GM18951 (cell line): ENCODE measurements around the gene ZNF205.
"Not testable (repeated sequence)": the region's sequence is repeated elsewhere in the genome, so short reads cannot be mapped to it uniquely, and the experiment has no call there.

Experiments used
- POLR2A ChIP-seq: IDR thresholded peaks from 4 replicates; pipeline ENCODE4 v1.6.1; 2011; ENCODE audit warnings: mild to moderate bottlenecking; ENCODE audit not compliant: insufficient read length, insufficient read depth; ENCODE audit errors: extremely low read depth
- in situ Hi-C: fragments of 300-500 bp; cut with MboI; formaldehyde crosslinking; loops from one replicate; pipeline ENCODE4 v1.12.0; 2022; ENCODE audit warnings: low sequenced_read_pairs, mixed read lengths, inconsistent platforms; ENCODE audit not compliant: unreplicated experiment

Gene ZNF205

DNA sequence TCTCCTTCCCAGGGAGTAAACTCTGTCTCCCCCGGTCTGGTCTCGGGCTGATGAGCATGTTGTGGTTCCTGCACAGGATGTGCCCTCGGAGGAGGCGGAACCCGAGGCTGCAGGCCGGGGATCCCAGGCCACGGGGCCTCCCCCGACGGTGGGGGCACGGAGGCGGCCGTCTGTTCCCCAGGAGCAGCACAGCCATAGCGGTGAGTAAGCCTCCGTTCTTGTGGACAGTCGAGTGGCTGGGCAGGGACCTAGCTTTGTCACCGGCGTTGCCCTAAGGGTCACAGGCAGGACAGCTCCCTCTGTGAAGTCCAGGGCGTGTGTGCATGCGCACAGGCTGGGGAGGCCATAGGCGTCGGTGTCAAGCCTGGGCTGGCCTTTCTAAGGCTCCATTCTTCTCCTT, 26.0 kb downstream of the ZNF205 start:
- in situ Hi-C loops = no loop called here
- TF ChIP-seq POLR2A = no peak

DNA sequence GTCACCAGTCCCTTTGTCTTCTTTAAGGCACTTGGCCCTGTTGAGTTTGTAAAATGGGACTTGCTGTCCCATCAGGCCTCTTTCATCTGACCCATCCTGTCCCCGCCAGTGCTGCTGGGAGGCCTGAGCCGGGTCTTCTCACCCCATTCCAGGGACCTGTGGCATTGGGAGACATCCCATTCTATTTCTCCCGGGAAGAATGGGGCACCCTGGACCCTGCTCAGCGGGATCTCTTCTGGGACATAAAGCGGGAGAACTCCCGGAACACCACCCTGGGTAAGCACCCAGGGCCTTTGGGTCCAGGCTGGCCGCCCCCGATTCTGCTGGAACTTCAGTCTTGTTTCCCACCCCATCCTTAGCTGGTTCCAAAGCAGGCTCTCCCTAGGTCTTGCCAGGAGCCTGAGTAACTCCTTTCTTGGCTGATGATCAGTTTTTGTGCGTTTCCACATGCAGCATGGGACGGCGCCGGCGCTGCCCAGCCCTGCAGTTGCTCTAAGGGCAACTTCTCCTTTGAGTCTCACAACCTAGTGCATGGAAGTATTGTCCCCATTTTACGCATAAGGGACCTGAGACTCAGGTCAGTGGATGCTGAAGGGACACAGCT, 26.5 kb downstream of the ZNF205 start:
- TF ChIP-seq POLR2A = no peak
- in situ Hi-C loops = no loop called here

DNA sequence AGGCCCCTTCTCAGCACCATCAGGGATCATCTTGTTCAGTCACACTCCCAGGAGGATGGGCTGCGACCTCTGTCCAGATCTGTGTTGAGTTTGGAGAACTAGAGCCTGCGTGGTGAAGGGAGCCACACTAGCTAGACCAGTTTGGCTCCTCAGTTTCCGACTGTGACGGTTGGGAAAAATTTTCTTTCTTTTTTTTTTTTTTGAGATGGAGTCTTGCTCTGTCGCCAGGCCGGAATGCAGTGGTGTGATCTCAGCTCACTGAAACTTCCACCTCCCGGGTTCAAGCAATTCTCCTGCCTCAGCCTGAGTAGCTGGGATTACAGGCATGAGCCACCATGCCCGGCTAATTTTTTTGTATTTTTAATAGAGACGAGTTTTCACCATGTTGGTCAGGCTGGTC, 27.2 kb downstream of the ZNF205 start:
- in situ Hi-C loops = not testable (repeated sequence)

DNA sequence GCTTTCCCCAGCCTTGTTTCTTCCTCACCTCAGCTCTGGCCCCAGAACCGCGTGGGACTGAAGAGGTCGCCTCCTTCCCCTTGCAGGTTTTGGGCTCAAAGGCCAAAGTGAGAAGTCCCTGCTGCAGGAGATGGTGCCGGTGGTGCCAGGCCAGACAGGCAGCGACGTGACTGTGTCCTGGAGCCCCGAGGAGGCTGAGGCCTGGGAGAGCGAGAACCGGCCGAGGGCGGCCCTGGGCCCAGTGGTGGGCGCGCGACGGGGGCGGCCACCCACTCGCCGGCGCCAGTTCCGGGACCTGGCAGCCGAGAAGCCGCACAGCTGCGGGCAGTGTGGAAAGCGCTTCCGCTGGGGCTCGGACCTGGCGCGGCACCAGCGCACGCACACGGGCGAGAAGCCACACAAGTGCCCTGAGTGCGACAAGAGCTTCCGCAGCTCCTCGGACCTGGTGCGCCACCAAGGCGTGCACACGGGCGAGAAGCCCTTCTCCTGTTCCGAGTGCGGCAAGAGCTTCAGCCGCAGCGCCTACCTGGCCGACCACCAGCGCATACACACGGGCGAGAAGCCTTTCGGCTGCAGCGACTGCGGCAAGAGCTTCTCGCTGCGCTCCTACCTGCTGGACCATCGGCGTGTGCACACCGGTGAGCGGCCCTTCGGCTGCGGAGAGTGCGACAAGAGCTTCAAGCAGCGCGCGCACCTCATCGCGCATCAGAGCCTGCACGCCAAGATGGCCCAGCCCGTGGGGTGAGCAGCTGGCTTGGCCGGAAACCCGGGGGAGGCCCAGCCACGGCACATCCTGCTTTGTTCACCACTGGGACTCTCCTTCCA, 28.4 kb downstream of the ZNF205 start:
- TF ChIP-seq POLR2A = no peak
- in situ Hi-C loops = no loop called here

DNA sequence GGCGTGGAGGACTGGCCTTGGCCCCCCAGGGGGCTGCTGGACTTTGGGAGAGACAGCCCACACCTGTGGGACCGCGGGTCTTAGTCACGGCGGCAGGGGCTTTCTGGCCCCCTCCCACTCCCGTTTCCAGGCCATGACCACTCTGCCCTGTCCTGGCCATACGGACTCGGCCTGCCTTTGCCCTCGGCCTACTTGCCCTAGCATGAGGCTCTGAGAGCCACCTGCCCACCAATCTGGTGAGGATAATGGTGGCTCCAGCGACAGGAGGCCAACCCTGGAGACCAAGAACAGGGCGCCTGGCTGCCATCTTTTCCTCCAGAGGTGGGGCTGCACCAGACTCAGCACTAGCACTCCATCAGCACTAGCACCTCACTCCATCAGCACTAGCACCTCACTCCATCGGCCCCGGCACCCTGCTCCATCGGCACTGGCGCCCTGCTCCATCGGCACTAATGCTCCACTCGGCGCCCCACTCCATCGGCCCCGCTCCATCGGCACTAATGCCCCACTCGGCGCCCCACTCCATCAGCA, 29.5 kb downstream of the ZNF205 start:
- TF ChIP-seq POLR2A = no peak
- in situ Hi-C loops = no loop called here

DNA sequence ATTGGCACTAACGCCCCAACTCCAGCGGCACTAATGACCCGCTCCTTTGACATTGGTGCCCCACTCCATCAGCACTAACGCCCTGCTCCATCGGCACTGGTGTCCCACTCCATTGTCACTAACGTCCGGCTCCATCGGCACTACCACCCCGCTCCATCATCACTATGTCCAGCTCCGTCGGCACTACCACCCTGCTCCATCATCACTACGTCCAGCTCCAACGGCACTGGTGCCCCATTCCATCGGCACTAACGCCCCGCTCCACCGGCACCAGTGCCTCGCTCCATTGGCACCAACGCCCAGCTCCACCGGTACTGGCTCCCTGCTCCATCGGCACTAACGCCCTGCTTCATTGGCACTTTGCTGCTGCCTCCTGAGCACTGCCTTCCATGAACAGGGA, 29.9 kb downstream of the ZNF205 start:
- in situ Hi-C loops = no loop called here
- TF ChIP-seq POLR2A = no peak

DNA sequence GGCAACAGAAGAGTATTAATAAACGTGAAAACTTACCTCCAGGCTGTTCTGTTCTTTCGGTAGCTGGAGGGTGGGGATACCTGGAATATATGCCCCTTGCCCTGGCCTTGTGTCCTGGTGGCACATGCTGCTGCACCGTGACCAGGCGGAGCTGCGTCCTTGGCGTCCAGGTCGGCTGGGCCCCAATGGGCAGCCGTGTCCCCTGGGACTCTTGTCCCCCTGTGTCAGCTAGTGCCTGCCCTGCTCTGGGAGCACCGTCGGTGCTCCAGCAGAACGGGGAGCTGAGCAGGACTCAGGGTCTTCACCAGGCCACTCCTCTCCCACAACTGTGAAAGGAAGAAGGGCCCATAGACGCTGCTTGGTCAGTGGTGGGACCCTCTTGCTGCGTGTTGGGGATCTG, 30.4 kb downstream of the ZNF205 start:
- no peak for TF ChIP-seq POLR2A
- in situ Hi-C loops = no loop called here

DNA sequence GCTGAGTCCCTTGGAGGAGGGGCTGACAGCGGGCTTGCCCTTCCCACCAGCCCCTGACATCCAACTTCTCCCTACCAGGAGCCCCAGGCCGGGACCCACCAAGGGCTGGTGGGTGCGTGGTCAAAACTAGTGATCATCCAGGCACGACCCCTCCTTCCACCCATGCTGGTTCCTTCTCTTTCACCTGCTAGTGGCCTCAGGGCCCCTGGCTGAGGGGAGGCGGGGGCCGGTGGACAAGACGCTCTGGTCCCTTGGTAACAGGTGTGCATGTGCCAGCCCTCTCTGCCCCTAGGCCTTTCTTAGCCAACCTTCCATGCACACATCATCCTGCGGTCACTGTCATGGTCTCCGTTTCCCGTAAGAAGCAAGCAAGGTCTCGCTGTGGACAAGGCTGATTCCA, 30.8 kb downstream of the ZNF205 start:
- TF ChIP-seq POLR2A = no peak
- in situ Hi-C loops = no loop called here

DNA sequence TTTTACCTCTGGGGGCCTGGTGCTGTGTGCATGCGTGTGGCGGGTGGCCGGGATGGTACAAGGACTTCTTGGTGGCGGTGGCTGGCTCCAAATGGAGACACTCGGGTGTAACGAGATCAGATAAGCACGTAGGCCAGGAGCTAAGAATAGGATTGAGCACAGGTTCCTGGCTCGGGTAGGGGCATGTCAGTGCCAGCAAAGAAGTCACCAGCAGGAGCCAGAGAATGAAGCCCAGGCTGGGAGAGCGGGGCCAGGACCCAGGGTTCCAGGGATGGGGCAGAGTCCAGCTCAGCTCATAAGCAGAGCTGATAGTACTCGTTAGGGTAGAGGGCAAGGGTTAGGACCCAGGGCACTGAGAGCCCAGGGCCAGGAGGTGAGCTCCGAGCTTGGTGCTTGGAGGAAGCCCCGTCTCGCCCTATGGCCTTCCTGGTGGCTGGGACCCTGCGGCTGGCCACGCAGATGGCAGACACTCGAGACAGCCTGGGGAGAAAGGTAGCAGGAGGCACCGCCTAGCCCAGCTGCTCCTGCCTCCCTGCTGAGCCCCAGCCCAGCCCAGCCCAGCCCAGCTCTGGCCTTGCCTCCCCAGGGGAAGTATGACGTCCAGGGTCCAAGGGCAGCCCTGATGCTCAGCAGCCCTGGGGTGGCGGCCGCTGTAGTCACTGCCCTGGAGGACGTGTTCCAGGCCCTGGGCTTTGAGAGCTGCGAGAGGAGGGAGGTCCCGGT, 31.4 kb downstream of the ZNF205 start:
- in situ Hi-C loops = no loop called here

DNA sequence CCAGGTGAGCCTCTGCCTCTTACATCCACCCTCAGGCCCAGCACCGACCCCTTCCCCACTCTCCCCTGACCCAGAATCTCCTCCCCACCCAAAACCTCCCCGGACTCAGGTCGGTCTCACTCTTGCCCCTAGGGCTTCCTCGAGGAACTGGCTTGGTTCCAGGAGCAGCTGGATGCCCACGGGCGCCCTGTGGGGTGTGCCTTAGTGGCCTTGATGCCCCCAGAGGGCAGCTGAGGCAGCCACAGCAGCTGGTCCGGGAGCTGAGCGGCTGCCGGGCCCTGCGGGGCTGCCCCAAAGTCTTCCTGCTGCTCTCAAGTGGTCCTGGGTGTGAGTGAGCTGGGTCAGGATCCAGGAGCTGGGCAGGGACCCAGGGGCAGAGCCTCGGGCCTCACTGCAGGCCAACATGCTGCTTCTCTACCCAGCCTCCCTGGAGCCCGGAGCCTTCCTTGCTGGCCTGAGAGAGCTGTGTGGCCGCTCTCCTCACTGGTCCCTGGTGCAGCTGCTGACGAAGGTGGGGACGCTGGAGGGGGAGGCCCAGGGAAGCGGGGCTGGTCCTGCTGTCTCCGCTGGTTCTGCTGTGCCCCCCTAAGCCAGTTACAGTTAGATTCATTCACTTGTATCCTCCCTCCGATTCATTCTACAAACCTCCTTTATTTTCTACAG, 32.1 kb downstream of the ZNF205 start:
- TF ChIP-seq POLR2A = no peak
- in situ Hi-C loops = no loop called here

More for the DNA sequence above, 31.4 kb downstream of the ZNF205 start:
- no peak for TF ChIP-seq POLR2A

DNA sequence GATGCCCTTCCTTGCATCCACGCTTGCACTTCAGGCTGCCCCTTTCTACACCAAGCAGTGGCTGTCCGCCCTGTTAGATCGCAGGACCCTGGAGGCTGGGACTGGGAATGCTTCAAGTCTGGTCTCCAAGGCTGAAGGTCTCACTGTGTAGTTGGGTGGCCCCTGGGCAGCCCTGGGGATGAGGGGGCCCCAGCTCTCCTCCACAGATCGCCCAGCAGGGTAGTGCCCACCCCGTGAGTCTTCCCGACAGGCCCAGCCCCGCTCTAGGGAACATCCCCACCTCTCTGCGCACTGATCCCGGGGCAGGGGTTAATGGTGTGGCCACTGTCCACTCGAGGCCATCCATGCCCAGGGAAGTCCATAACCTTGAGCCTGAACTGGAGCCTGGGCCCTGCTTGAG, 32.8 kb downstream of the ZNF205 start:
- in situ Hi-C loops = no loop called here
- TF ChIP-seq POLR2A = no peak

DNA sequence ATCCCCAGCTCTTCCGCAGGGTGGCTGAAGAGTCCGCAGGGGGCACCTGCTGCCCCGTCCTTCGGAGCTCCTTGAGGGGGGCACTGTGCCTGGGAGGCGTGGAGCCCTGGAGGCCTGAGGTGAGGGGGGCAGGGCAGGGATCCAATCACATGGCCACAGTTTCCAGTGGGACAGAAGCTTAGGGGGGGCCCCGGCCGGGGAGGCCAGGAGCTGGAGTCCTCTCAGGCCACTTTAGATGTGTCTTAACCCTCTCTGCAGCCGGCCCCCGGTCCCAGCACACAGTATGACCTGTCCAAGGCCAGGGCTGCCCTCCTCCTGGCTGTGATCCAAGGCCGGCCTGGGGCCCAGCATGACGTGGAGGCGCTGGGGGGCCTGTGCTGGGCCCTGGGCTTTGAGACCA, 33.3 kb downstream of the ZNF205 start:
- in situ Hi-C loops = no loop called here
- TF ChIP-seq POLR2A = no peak
